Testis (tissue), 3 donors: ENCODE measurements around the gene CEACAM19. TPM values are rescaled to one million over a fixed set of nuclear protein-coding genes. Genes with fewer than 3 reads are reported as not detected.
"Not testable (repeated sequence)": the region's sequence is repeated elsewhere in the genome, so short reads cannot be mapped to it uniquely, and the experiment has no call there.

ENCODE experiments used
- DNase-seq: peaks from one replicate; pipeline ENCODE4 v3.0.0-alpha.2; 2019
- H3K27ac ChIP-seq, 2 donors: fragments of 200-600 bp; sonication (generic); one replicate each; pipeline ENCODE4 v1.5.1; 2019
- H3K27me3 ChIP-seq: fragments of 200-600 bp; sonication (generic); one replicate; pipeline ENCODE4 v1.5.1; 2019
- H3K36me3 ChIP-seq: fragments of 200-600 bp; sonication (generic); one replicate; pipeline ENCODE4 v1.5.1; 2017; ENCODE audit warnings: low read depth; ENCODE audit errors: missing control alignments
- H3K4me1 ChIP-seq: fragments of 200-600 bp; sonication (generic); one replicate; pipeline ENCODE4 v1.5.1; 2019
- H3K4me3 ChIP-seq, 2 donors: fragments of 200-600 bp; sonication (generic); one replicate each; pipeline ENCODE4 v1.5.1; 2017 to 2019
- H3K9me3 ChIP-seq: fragments of 200-600 bp; sonication (generic); one replicate; pipeline ENCODE4 v1.5.1; 2017
- CTCF ChIP-seq, 3 experiments: fragments of 450-650 bp in 2 of 3; fragments of 200-600 bp in 1 of 3; sonication (generic) in 1 of 3; IDR thresholded peaks; one replicate each; pipeline ENCODE4 v1.5.1; 2016 to 2019; ENCODE audit warnings: antibody characterized with exemption in 3 of 3, mild to moderate bottlenecking in 2 of 3, moderate library complexity in 1 of 3
- POLR2A ChIP-seq: fragments of 450-650 bp; IDR thresholded peaks from one replicate; pipeline ENCODE4 v1.6.1; 2017; ENCODE audit warnings: antibody characterized with exemption, mild to moderate bottlenecking, moderate library complexity
- WGBS, 2 donors: methylation state at CpG; one replicate each; pipeline ENCODE4 v1.1.5; 2018; 5-methylcytosine and 5-hydroxymethylcytosine counted together
- intact Hi-C: fragments of 100-400 bp; cut with DNase I; formaldehyde crosslinking; loops from one replicate; pipeline ENCODE4 v1.15.1; 2023; ENCODE audit warnings: low total_unique reads
- polyA plus RNA-seq: library from polyadenylated mRNA; stranded (reverse); fragments of 350-450 nt; fragmentation: Illumina TruSeq; extraction: RNeasy Lipid Tissue Mini Kit (QIAGEN cat#74804); gene quantifications from one replicate; pipeline ENCODE4 v1.2.3, GENCODE V29; 2014; ENCODE audit warnings: low read depth, low replicate concordance; ENCODE audit not compliant: insufficient read depth
- total RNA-seq, 2 donors: library from RNA; depleted of rRNA; stranded (reverse); fragments of >200 nt; gene quantifications; one replicate each; pipeline ENCODE4 v1.2.3, GENCODE V29; 2016

The CEACAM19 gene
- total and polyA plus RNA-seq, 3 donors from 2014 or later, result 9.9 to 14.7 (median 11.2) TPM

- Histone ChIP-seq H3K4me1 (no peaks in the 10 kb centered on the region), H3K4me3 (no peak overlapping the region), H3K9me3 (no peaks in the 10 kb centered on the region), H3K27me3 (no peaks in the 10 kb centered on the region), H3K27ac (no peak overlapping the region), H3K36me3 (no peaks in the 10 kb centered on the region)
- intact Hi-C loops, result no loop called here
- DNase-seq, result no peak
- TF ChIP-seq CTCF (IDR thresholded peaks at IDR 0.05) (no peak), POLR2A (no peak)
- WGBS, 2 donors, result 74 to 94% methylated on average over 7 to 9 of the region's 9 CpGs
These were observed 12.3 kb downstream of the CEACAM19 start for GRCh38 chr19:44683434-44684210.

- 88 to 95% methylated on average over 3 of the region's 3 CpGs for WGBS, 2 donors
- DNase-seq, intact Hi-C loops, H3K27ac ChIP-seq, H3K4me3 ChIP-seq, H3K9me3 ChIP-seq, H3K36me3 ChIP-seq, H3K4me1 ChIP-seq, H3K27me3 ChIP-seq: not testable (repeated sequence)
These were observed 13.1 kb downstream of the CEACAM19 start for GRCh38 chr19:44684396-44684795.

- DNase-seq, result no peak
- 51 to 53% methylated on average over 25 of the region's 25 CpGs for WGBS, 2 donors
- TF ChIP-seq POLR2A (no peak), CTCF (IDR thresholded peaks at IDR 0.05) (no peak)
- no peak overlapping the region for H3K4me3 ChIP-seq
- intact Hi-C loops, result no loop called here
- no peaks in the 10 kb centered on the region for H3K4me1 ChIP-seq
- no peaks in the 10 kb centered on the region for H3K27me3 ChIP-seq
- no peaks in the 10 kb centered on the region for H3K9me3 ChIP-seq
- no peak overlapping the region for H3K27ac ChIP-seq
- no peaks in the 10 kb centered on the region for H3K36me3 ChIP-seq
These were observed 13.9 kb downstream of the CEACAM19 start for GRCh38 chr19:44684892-44685863.

DNA sequence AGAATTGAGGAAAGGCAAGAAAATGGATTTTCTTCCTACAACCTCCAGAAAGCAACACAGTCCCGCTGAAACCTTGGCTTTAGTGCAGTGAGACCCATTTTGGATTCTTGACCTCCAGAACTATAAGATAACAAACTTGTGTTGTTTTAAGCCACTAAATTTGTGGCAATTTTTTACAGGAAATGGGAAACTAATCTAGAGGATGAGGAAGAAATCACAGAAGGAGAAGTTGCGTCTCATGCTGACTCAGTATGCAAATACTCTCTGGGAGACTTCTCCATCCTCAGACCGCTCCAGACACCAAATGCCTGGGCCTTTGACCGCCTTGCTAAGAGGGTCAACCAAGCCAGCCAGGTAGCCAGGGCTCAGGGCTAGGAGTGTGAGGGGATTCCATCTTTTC is 14.6 kb downstream of the CEACAM19 start:
- DNase-seq, result no peak
- no peak overlapping the region for H3K4me3 ChIP-seq

More for the DNA sequence above, 14.6 kb downstream of the CEACAM19 start:
- no peak overlapping the region for H3K27ac ChIP-seq
- no peaks in the 10 kb centered on the region for H3K9me3 ChIP-seq
- WGBS, 2 donors, result 73 to 83% methylated on average over 4 of the region's 4 CpGs
- no peaks in the 10 kb centered on the region for H3K27me3 ChIP-seq
- no peak for TF ChIP-seq POLR2A
- TF ChIP-seq CTCF (IDR thresholded peaks at IDR 0.05), result no peak
- no peaks in the 10 kb centered on the region for H3K4me1 ChIP-seq
- H3K36me3 ChIP-seq, result no peaks in the 10 kb centered on the region
- intact Hi-C loops, result no loop called here
